Measurements from ENCODE around the gene FDX2.
"Not testable (repeated sequence)": the region's sequence is repeated elsewhere in the genome, so short reads cannot be mapped to it uniquely, and the experiment has no call there.

DNA sequence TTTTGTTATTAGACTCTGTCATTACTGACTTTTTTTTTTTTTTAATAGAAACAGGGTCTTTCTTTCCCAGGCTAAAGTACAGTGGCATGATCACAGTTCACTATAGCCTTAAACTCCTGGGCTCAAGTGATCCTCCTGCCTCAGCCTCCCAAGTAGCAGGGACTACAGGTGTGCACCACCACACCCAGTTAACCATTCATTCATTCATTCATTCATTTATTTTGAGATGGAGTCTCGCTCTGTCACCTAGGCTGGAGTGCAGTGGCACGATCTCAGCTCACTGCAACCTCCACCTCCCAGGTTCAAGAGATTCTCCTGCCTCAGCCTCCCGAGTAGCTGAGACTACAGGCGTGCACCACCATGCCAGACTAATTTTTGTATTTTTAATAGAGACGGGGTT lies 33.8 kb downstream of the FDX2 start:
- TF ChIP-seq CTCF (IDR thresholded peaks at IDR 0.05 in 2 of 3, conservative IDR thresholded peaks at IDR 0.05 in 1 of 3; ENCODE audit: borderline replicate concordance in 1 of 3, insufficient read depth in 1 of 3, low read depth in 2 of 3, low read length in 2 of 3); RAD21 (IDR thresholded peaks at IDR 0.05; ENCODE audit: low read depth); ZNF274 (IDR thresholded peaks at IDR 0.05; ENCODE audit: low read depth, low read length); JUND (IDR thresholded peaks at IDR 0.05); SIN3A (IDR thresholded peaks at IDR 0.05; ENCODE audit: low read depth): not testable (repeated sequence)
